ENCODE measurements around the gene SCD5.

GRCh38 chr4:82753725-82754410 lies 44.7 kb downstream of the SCD5 start:
- TF ChIP-seq CTCF (IDR thresholded peaks at IDR 0.05) (no peak), POLR2A (IDR thresholded peaks at IDR 0.05) (no peak), POLR2AphosphoS5 (IDR thresholded peaks at IDR 0.05) (no peak), EP300 (IDR thresholded peaks at IDR 0.05) (no peak)

All from sigmoid colon (tissue), 4 donors.